Measurements from ENCODE around the gene TOMM40L.

Gene TOMM40L

DNA sequence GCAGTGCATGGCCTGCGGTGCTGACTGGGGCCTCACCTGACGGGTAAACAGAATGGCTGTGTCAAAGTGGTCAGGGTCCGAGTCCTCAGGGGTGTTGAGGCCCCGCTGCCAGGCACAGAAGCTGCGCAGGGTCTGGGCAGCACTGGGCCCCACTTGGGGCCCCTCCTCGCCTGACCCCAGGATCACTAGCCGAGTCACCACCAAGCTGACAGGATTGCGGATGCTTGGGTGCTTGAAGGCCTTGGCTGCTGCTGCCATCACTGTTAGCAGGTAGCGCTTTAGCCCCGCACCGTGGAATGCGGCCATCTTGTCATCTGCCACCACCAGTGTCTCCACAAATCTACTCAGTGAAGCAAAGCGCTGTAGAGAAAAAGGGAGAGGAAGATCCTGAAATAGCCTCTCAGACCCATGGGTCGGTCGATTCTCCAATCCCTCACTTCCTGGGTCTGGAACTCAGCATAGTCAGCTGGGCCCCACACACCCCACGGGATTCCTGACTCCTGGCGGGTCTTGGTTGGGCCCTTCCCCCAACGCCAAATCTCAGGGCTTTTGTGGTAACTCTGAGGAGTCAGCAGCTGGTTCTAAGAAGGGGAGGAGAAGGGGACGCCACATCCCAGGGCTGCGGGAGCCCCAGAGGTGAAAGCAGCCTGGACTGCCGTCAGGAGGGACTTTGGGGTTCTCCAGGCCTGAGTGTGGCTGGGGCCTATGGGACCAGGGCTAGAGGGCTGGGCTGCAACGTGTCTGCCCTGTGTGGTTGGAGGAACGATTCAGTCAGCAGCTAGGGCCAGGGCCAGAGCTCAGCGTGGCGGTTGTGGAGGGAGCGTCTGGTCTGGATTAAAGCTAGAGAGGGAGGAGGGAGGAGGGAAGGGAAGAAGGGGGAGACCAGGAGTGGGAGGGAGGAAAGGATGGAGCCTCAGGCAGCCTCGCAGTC is 29.1 kb upstream of the TOMM40L start:
- no peak for DNase-seq (ENCODE audit: low read depth in 2 of 3, low spot score in 1 of 3)

DNA sequence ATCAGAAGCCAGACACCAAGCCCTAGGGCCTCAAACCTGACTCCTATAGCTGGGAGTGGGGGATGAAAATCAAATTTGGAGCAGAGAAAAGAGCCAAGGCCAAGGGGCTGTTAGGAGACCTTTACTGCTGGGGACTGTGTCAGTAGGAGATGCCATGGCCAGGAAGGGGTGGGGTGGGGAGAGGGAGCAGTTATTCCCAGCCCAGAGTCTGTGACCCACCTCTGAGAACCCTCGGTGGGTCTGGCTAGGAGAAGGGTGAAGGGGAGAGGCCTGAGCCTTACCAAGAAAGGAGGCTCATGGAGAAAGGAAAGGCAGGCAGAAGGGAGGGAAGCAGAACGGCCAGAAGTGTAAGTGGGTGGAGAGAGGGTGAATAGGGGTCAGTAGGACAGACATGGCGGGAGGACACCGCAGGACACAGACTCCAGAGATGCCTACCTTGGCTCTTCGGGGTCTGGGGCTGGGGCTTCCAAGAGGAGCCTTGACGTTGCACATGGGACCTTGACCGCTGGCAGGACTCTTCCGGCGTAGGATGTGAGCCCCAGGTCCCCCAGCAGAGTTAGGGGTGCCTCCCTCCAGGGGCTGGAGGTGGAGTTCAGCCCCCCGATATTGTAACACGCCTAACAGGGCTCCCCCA is 28.2 kb upstream of the TOMM40L start:
- DNase-seq (ENCODE audit: low read depth in 2 of 3, low spot score in 1 of 3) = no peak

DNA sequence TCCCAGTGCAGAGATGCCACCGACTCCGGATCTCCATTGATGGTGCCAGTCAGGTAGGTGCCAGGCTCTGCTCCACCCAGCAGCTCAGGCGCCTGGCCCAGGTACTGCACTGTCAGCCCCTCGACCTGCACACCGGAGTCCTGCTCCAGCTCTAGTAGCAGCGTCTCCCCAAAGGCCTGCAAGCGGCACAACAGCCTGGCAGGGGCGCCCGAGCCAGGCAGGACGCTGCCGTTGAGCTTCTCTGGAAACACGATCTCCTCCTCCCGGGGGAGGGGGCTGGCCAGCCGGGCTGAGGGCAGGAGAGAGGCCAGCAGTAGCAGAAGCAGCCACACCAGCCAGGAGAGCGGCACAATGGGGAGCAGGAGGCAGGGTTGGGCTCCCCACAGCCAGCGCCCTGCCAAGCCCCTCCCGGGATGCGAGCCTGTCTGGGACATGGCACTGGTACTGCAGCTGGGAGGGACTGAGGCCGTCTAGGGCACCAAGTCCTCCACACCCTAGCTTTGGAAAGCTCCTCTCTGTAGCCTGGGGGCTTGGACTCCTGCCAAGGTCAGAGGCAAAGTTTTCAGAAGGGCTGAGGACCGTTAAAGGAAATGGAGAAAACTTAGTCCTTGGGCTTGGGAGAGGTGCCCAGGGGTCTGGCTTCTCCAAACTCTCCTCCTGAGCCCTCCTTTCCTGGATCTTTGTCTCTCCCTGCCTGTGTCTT is 27.5 kb upstream of the TOMM40L start:
- no peak for DNase-seq (ENCODE audit: low read depth in 2 of 3, low spot score in 1 of 3)

DNA sequence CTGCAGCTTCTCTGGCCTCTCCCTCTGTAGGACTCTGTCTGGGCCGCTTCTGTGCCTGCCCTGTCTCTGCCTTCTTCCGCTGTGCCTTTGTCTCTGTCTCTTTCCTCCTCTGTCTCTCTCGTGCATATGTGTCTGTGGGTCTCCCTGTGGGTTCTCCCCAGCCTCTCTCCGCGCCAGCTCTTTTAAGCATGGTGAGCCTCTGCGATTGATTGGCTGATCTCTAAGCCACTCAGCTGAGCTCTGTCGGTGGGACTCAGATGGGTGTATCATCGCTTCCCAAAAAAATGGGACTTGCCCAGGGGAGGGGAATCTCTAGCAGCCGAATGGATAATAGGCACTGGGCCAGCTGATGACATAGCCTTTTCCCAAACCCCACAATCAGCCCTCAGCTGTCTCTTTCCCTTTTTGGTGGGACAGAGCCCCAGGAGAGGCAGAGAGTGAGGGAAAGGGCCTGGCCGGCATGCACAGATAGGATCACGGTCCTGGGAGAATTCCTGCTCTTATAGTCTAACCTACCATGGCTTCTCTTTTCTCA is 26.9 kb upstream of the TOMM40L start, which contains the start of gene ADAMTS4:
Gene ADAMTS4, minus strand, starts transcription at position 158 of the 535 bp plus-strand sequence. CDS start 427 bp downstream, outside the sequence.
- no peak for DNase-seq (ENCODE audit: low read depth in 2 of 3, low spot score in 1 of 3)

DNA sequence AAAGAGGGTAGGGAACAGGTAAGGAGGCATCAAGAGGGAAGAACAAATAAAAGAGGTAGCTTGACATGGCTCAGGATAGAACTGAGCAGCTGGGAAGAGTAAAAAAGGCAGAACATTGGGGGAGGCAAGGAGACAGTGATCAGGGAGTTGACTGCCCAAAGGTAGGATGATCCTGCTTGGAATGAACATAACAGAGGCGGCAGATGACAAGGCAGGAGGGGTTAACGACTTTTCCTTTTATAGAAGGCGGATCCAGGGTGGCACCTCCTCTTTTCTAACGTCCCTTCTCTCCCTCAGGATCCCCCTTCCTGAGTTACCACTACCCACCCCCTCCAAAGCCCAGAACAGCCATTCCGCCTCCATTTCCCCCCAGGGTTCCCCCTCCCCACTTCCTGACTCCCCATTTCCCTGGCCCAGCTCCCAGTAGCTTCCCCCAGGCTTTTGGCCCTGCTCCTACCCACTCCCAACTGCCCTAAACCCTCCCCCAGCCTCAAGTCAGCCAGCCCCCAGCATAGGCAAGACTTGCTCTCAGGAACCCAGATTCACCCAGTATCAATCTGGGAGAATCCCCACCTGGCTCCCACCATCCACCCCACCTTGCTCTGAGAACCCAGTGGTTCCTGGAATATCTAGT is 26.2 kb upstream of the TOMM40L start:
- no peak for DNase-seq (ENCODE audit: low read depth in 2 of 3, low spot score in 1 of 3)

DNA sequence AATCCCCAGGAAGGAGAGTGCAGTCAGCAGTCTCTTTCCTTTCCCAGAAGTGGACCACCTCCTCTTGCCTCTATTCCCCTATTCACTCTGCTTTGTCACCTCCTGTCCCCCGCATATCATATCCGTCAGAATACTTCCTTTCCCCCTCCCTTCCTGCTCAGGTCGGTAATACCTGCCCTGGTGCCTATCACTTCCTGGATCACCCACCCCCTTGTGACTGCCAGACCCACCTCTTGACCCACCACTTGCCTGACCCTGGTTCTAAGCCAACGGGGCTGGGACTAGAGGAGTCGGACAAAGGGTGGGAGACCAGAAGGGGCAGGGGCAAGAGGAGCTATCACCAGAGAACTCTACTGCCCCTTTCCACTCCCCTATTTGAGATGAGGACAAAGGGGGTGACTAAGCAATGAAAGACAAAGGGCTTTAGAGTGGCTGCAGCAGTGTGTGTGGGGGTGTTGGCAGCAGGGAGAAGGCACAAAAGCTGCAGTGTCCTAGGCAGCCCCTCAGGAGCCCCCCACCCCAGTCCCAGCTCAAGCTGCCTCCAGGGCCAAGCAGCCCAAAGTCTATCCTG is 25.4 kb upstream of the TOMM40L start:
- DNase-seq (ENCODE audit: low read depth in 2 of 3, low spot score in 1 of 3) = no peak

DNA sequence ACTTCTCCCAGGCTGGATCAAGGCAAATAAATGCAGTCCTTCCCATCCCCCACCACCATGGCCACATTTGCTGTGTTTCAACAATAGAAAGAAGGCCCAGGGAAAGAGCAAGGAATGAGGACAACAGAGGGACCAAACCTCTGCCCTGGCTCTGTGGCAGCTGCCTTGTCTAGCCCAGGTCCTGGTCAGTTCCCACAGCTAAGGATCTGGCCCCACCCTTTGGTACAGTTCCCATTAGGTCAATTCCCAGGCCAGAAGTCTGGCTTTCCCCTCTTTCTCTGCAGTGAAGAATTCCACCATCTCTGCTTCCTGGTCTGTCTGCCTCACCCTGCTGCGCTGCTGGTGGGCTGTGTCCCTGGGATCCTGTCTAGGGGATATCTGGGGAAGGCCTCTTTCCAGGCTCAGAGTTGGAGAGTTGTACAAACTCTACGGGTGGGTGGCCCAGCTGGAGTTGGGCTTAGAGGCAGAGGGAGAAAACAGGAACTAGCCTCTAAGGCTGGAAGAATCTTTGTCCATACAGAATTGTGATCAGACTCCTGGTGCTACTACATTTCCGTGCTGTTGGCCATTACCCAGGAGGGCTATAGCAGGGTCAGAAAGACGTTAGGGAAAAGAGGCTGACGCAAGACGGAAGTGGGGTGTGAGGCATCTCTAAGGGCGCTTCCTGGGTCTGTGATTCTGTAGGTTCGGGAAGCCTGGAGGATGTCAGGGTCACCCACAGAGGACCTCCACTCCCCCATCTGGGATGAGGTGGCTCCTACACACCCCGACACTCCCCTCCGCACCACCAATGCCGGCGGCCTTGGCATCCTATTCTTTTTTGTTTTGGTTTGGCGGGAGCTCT is 24.6 kb upstream of the TOMM40L start:
- DNase-seq (ENCODE audit: low read depth in 2 of 3, low spot score in 1 of 3) = no peak

DNA sequence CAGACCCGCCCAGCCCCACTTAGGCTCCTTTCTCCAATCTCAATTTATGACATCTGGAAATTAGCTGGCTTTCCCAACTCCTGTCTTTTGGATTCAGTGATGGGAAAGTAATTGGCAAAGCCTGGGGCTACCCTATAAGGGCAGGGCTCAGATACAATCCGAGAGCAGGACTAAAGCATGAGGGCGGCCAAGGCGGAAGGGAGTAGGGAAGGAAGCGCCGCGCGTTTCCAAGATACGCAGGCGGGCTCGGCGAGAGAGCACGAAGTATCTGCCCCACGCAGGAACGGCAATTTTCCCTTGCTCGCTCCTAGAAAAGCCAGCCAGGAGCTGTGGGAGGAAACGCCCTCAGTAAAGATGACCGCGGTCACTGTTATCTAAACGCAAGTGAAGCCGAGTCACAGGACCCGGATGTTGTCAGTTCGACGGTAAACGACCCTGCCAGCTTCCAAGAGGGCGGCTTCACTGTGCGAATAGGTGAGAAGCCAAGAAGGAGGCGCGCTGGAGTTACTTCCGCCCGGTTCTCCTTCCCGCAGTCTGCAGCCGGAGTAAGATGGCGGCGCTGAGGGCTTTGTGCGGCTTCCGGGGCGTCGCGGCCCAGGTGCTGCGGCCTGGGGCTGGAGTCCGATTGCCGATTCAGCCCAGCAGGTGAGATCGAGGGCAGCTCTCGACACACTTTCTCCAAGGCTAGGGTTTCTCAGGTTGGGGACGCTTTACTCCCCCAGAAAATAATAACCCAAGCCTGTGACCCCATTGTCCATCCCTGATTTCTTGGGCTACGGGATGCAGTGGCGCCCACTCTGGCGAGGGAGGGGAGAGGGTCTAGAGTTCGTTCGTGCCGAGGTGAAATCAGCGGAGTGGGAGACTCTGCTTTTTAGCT is 23.8 kb upstream of the TOMM40L start, which contains the start of gene NDUFS2:
Gene NDUFS2, plus strand, starts transcription at position 532 of the 877 bp plus-strand sequence. Its CDS starts 19 bp downstream, at position 551.
- DNase-seq (ENCODE audit: low read depth in 2 of 3, low spot score in 1 of 3) = peak; percentile 92 to 94 (median 93)

DNA sequence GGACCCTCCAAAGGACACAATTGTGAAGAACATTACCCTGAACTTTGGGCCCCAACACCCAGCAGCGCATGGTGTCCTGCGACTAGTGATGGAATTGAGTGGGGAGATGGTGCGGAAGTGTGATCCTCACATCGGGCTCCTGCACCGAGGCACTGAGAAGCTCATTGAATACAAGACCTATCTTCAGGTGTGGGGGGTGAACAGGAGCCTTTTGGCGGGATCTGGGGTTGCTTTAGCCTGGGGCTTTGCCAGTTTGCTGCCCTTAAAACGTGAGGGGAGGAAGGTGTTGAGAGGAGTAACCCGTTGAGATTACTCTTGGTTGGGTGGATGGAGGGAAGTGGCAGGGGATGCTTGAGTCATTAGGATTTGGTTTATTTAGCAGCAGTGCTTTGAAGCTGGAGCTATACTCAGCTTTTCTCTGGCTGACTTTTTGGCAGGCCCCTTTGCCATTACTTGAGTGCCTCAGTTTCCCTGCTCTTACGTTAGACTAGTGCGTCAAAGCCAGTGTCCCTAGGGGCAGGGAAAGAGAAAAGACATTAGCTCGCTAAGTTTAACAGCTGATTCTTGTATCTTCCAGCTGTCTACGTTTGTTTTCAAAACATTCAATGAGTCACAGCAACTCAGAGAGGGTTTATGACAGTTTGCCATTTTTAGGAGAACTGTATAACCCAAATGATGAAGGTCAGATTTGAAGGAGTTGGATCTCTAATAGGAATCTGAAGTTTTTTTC is 19.3 kb upstream of the TOMM40L start:
- no peak for DNase-seq (ENCODE audit: low read depth in 2 of 3, low spot score in 1 of 3)

DNA sequence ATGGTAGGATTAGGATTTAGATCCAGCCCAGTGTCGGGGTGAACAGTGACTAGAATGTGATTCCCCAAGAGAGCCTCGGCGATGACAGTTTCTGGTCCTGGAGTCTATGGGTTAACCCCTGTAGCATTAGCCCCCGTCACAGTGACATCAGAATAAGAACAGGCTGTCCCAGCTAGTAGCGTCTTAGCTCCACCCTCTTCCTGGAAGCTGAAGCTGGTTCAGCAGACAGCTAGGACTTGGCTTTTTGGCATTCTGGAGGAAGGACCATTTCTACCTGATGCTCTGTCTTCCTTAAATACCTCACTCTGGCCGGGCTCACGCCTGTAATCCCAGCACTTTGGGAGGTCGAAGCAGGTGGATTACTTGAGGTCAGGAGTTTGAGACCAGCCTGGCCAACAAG is 18.7 kb upstream of the TOMM40L start:
- DNase-seq (ENCODE audit: low read depth in 2 of 3, low spot score in 1 of 3) = no peak

DNA sequence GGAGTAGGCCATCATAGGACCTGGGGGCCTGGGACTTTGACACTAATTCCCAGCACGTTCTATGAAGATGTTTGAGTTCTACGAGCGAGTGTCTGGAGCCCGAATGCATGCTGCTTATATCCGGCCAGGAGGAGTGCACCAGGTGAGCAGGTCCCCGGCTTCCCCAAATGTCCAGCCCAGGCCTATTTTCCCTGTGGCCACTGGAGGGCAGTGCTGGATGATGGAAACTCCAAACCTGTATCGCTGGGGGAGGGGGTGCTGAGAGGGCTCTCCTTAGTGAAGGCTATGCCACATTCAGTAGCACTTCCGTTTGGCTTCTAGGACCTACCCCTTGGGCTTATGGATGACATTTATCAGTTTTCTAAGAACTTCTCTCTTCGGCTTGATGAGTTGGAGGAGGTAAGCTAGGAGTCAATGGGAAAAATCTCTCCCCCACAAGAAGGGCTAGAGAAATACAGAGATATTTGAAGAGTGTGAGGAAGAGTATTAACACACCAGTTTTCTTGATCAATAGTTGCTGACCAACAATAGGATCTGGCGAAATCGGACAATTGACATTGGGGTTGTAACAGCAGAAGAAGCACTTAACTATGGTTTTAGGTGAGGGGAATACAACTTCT is 16.0 kb upstream of the TOMM40L start:
- DNase-seq (ENCODE audit: low read depth in 2 of 3, low spot score in 1 of 3) = peak; percentile 58 to 71 (median 60)

DNA sequence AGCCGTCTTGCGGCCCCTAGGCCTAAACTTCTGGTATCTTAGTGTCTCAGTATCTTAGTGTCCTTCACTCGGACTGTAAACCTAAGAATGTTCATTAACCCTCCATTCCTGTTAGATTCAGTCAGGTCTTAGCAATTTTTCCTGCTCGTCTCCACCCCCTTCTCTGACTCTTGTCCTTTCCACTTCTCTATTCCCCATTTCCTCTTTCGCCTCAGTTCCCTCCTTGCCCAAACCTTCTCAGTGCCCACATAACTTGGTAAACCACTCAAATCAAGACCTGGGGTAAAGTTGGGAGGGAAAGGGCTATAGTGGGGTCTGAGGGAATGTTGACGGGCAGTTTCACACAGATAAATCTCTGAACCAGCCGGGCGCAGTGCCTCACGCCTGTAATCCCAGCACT is 11.5 kb upstream of the TOMM40L start:
- no peak for DNase-seq (ENCODE audit: low read depth in 2 of 3, low spot score in 1 of 3)

DNA sequence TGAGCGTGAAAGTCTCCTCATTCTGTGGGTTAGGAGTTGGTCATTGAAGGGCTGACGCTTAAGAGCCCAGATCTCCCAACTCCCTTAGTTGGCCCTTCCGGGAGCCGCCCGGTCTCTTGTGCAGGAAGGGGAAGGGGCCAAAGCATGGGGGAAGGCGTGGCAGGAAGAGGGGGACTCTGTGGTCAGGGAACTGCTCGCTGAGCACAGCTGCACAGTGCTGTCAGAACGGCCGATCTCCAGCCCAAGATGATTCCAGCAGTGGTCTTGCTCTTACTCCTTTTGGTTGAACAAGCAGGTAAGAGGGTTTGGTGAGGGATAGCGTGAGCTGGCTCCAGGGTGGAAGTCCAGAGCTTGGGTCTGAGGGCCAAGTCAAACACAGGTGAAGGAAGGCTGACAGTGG is 10.8 kb upstream of the TOMM40L start, which contains the start of gene FCER1G:
Gene FCER1G, plus strand, starts transcription at position 220 of the 400 bp plus-strand sequence. Its CDS starts 27 bp downstream, at position 247.
- DNase-seq (ENCODE audit: low read depth in 2 of 3, low spot score in 1 of 3) = no peak

DNA sequence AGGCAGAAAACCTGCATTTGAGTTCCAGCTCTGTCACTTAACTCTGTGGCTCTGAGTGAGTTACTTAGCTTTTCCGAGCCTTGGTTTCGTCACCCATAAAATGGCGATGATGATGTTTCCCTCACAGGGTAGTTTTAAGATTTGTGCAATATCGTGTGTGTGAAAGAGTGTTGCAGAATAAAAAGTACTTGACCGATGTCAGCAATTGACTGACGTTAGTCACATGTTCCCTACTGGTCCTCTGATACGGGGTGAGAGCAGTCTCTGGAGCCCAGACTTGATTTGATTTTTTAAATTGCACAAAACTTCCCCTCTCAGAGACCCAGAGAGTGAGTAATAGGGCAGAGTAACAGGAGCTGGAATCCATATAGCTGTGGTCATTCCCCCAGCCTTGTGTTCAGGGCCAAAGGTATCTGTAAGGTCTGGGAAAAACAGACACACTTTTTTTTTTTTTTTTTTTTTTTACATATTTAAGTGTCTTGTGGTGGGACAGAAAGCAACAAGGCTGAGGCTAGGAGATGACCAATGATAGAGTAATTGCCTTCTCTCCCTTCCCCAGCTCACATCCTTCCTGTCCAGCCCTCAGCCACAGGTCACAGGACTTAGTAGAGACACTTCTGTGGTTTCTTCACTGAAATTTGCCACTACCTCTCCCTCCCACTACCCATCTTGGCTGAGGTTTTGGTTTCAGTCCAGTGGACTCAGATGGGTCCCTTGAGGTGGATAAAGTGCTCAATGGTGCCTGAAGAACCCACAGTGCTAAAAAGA is 8.7 kb upstream of the TOMM40L start:
- DNase-seq (ENCODE audit: low read depth in 2 of 3, low spot score in 1 of 3) = no peak

DNA sequence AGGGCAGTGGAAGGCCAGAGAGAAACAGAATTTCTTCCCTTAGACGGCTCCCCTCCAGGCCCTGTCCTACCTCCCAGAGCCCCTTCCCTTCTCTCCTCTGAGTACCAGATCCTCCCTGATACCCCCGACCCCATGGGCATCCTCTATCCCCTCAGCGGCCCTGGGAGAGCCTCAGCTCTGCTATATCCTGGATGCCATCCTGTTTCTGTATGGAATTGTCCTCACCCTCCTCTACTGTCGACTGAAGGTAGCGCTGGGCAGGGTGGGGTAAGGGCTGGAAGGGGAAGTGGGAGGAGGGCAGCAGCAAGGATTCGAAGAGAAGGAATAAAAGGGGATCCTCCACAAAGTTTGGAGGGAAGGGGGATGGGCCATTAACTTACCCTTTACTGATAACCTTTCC is 8.0 kb upstream of the TOMM40L start:
- DNase-seq (ENCODE audit: low read depth in 2 of 3, low spot score in 1 of 3) = no peak

DNA sequence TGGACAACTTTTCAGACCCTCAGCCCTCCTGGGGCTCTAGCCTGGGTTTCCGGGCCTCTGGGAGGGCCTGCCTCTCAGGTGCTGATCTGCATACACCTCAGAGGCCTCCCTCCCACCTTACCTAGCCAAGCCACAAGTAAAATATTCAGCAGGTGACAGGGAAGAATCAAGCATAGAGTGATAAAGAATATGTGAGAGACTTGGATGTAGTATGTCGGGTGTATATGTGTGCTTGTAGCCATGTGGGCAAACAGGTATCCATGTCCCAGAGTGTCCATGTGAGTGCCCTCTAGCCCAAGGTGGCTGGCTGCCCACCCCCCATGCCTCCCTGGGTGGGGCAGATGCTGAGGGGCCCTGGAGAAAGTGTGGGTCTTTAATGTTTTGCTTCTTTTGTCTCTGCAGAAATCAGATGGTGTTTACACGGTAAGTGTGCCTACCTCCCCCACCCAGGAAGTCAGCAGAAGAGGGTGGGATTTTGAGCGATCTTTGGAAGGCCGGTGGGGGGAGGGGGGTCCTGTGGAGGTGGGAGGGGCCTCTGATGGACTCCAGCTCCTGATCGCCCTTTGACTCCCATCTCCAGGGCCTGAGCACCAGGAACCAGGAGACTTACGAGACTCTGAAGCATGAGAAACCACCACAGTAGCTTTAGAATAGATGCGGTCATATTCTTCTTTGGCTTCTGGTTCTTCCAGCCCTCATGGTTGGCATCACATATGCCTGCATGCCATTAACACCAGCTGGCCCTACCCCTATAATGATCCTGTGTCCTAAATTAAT is 7.4 kb upstream of the TOMM40L start:
- DNase-seq (ENCODE audit: low read depth in 2 of 3, low spot score in 1 of 3) = no peak

Data from stimulated activated CD4-positive, alpha-beta T cell treated with anti-CD3 and anti-CD28 coated beads, Interleukin-12 subunit alpha, Interleukin-12 subunit beta, amount 100 ng/mL, for 48 hours (primary cell).